Measurements from ENCODE around the gene CALN1. TPM values are rescaled to one million over a fixed set of nuclear protein-coding genes. Genes with fewer than 3 reads are reported as not detected.

The CALN1 gene
- polyA plus RNA-seq, 1 donor from 2014 or later: 7.8 TPM

DNA sequence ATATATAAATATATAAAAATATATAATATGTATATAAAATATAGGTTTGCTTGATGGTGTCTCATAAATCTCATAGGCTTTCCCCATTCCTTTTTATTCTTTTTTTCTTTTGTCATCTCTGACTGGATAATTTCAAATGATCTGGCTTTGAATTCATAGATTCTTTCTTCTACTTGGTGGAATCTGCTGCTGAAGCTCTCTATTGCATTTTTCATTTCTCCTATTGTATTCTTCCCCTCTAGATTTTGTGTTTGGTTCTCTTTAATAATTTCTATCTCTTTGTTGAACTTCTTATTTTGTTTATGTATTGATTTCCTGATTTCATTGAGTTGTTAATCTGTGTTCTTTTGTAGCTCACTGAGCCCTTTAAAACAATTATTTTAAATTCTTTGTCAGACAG, 650.8 kb downstream of the CALN1 start:
- Histone ChIP-seq H3K4me3 (ENCODE audit: low read length) (no peak overlapping the region), H3K36me3 (ENCODE audit: insufficient read depth, low read length) (no peaks in the 10 kb centered on the region), H3K79me2 (replicated peaks; ENCODE audit: insufficient read depth, low read length) (no peaks in the 10 kb centered on the region), H3K9me3 (ENCODE audit: low read length) (peaks cover 3% of the 10 kb centered on the region), H3K4me2 (ENCODE audit: low read length) (no peak overlapping the region), H3K27me3 (ENCODE audit: insufficient read depth, low read depth, low read length) (no peaks in the 10 kb centered on the region), H2AFZ (ENCODE audit: low read depth, low read length) (no peak overlapping the region), H3F3A (ENCODE audit: insufficient read depth, low read length, poor library complexity, severe bottlenecking) (no peaks in the 10 kb centered on the region), H3K9me2 (ENCODE audit: insufficient read depth, low read length) (no peaks in the 10 kb centered on the region), H3K9ac (ENCODE audit: low read length) (no peak overlapping the region), H3K27ac (ENCODE audit: low read length) (no peak overlapping the region), H4K20me1 (ENCODE audit: insufficient read depth) (no peaks in the 10 kb centered on the region)
- TF ChIP-seq RAD21 (conservative IDR thresholded peaks at IDR 0.05) (no peak), EZH2 (IDR thresholded peaks at IDR 0.05; ENCODE audit: borderline replicate concordance, insufficient read depth, low read length, poor library complexity, severe bottlenecking) (no peak), MXI1 (conservative IDR thresholded peaks at IDR 0.05; ENCODE audit: poor library complexity, severe bottlenecking) (no peak)
- TF ChIP-seq, protein P1, sequence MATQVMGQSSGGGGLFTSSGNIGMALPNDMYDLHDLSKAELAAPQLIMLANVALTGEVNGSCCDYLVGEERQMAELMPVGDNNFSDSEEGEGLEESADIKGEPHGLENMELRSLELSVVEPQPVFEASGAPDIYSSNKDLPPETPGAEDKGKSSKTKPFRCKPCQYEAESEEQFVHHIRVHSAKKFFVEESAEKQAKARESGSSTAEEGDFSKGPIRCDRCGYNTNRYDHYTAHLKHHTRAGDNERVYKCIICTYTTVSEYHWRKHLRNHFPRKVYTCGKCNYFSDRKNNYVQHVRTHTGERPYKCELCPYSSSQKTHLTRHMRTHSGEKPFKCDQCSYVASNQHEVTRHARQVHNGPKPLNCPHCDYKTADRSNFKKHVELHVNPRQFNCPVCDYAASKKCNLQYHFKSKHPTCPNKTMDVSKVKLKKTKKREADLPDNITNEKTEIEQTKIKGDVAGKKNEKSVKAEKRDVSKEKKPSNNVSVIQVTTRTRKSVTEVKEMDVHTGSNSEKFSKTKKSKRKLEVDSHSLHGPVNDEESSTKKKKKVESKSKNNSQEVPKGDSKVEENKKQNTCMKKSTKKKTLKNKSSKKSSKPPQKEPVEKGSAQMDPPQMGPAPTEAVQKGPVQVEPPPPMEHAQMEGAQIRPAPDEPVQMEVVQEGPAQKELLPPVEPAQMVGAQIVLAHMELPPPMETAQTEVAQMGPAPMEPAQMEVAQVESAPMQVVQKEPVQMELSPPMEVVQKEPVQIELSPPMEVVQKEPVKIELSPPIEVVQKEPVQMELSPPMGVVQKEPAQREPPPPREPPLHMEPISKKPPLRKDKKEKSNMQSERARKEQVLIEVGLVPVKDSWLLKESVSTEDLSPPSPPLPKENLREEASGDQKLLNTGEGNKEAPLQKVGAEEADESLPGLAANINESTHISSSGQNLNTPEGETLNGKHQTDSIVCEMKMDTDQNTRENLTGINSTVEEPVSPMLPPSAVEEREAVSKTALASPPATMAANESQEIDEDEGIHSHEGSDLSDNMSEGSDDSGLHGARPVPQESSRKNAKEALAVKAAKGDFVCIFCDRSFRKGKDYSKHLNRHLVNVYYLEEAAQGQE (IDR thresholded peaks at IDR 0.05; ENCODE audit: borderline replicate concordance): no peak

DNA sequence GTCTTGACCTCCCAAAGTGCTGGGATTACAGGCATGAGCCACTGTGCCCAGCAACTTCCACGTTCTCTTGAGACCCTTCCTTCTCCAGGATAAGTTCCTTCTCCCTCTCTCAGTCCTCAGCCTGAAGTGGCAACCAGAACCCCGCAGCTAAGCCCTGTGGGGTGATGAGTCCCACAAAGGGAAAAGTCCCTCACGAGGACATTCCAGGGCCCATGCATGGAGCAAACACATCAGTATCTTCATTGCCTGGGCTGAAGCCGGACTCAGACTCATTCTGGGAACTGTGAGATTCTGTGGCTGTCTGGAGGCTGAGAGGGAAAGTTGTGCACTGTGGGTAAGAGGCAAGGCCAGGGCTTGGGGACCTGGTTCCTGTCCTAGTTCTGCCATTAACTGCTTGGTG, 657.3 kb downstream of the CALN1 start:
- Histone ChIP-seq H3K79me2 (replicated peaks; ENCODE audit: insufficient read depth, low read length) (no peaks in the 10 kb centered on the region), H3K4me2 (ENCODE audit: low read length) (no peak overlapping the region), H3K36me3 (ENCODE audit: insufficient read depth, low read length) (no peaks in the 10 kb centered on the region), H3K9me3 (ENCODE audit: low read length) (no peaks in the 10 kb centered on the region), H3F3A (ENCODE audit: insufficient read depth, low read length, poor library complexity, severe bottlenecking) (no peaks in the 10 kb centered on the region), H3K27me3 (ENCODE audit: insufficient read depth, low read depth, low read length) (peaks cover 10% of the 10 kb centered on the region), H3K4me3 (ENCODE audit: low read length) (no peak overlapping the region), H3K9ac (ENCODE audit: low read length) (no peak overlapping the region), H3K9me2 (ENCODE audit: insufficient read depth, low read length) (no peaks in the 10 kb centered on the region), H3K27ac (ENCODE audit: low read length) (no peak overlapping the region), H2AFZ (ENCODE audit: low read depth, low read length) (no peak overlapping the region), H4K20me1 (ENCODE audit: insufficient read depth) (no peaks in the 10 kb centered on the region)
- no peak for TF ChIP-seq EP300 (conservative IDR thresholded peaks at IDR 0.05; ENCODE audit: poor library complexity, severe bottlenecking)
- TF ChIP-seq, protein P2, sequence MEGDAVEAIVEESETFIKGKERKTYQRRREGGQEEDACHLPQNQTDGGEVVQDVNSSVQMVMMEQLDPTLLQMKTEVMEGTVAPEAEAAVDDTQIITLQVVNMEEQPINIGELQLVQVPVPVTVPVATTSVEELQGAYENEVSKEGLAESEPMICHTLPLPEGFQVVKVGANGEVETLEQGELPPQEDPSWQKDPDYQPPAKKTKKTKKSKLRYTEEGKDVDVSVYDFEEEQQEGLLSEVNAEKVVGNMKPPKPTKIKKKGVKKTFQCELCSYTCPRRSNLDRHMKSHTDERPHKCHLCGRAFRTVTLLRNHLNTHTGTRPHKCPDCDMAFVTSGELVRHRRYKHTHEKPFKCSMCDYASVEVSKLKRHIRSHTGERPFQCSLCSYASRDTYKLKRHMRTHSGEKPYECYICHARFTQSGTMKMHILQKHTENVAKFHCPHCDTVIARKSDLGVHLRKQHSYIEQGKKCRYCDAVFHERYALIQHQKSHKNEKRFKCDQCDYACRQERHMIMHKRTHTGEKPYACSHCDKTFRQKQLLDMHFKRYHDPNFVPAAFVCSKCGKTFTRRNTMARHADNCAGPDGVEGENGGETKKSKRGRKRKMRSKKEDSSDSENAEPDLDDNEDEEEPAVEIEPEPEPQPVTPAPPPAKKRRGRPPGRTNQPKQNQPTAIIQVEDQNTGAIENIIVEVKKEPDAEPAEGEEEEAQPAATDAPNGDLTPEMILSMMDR (IDR thresholded peaks at IDR 0.05; ENCODE audit: poor library complexity, severe bottlenecking): no peak
- TF ChIP-seq SMC3 (conservative IDR thresholded peaks at IDR 0.05; ENCODE audit: poor library complexity): no peak
- no peak for TF ChIP-seq EZH2 (IDR thresholded peaks at IDR 0.05; ENCODE audit: borderline replicate concordance, insufficient read depth, low read length, poor library complexity, severe bottlenecking)
- no peak for TF ChIP-seq MXI1 (conservative IDR thresholded peaks at IDR 0.05; ENCODE audit: poor library complexity, severe bottlenecking)
- no peak for TF ChIP-seq TAF1 (IDR thresholded peaks at IDR 0.05; ENCODE audit: low read depth)
- no peak for TF ChIP-seq POLR2AphosphoS5 (IDR thresholded peaks at IDR 0.05)
- TF ChIP-seq RAD21 (conservative IDR thresholded peaks at IDR 0.05): no peak
- TF ChIP-seq, protein P1 (IDR thresholded peaks at IDR 0.05; ENCODE audit: borderline replicate concordance): no peak

Data from neural cell (in vitro differentiated cells).